ENCODE data around the gene CHMP4A.

- TF ChIP-seq CTCF (conservative IDR thresholded peaks at IDR 0.05; ENCODE audit: low read depth, low read length) = no peak
- no peak for TF ChIP-seq EZH2 (IDR thresholded peaks at IDR 0.05; ENCODE audit: low read length, unreplicated experiment)
- no peak for TF ChIP-seq EZH2phosphoT487 (IDR thresholded peaks at IDR 0.05; ENCODE audit: borderline replicate concordance, low read length)
Observed at GRCh38 chr14:24261256-24261968, 48.1 kb upstream of the CHMP4A start.
